SK-N-SH (cell line): Measurements from ENCODE around the gene RIPOR2. TPM values are rescaled to one million over a fixed set of nuclear protein-coding genes. Genes with fewer than 3 reads are reported as not detected.
A peak's percentile ranks its signal among the peaks of the same experiment; 100 is the strongest.

Experiments used
- CTCF ChIA-PET: fragments of 300-600, 350-600 bp; formaldehyde crosslinking; extraction: SDS; loops from one replicate; lab custom pipeline; 2021; lab: Yijun Ruan, JAX
- POLR2A ChIA-PET: fragments of 350-600 bp; sonication (Branson Sonifier 250); formaldehyde crosslinking; extraction: SDS; loops from one replicate; lab custom pipeline; 2020; ENCODE audit warnings: antibody characterized with exemption, inconsistent platforms; lab: Yijun Ruan, JAX
- DNase-seq: peaks from one replicate; pipeline ENCODE4 v3.0.0; 2012
- H2AFZ ChIP-seq: fragments of 200-600 bp; sonication (generic); 2 replicates; pipeline ENCODE4 v1.8.1; 2016; ENCODE audit warnings: antibody characterized with exemption, mild to moderate bottlenecking, low read depth
- H3F3A ChIP-seq: fragments of 200-600 bp; sonication (generic); replicated peaks from 2 replicates; pipeline ENCODE3; 2016; ENCODE audit warnings: antibody characterized with exemption, mild to moderate bottlenecking; ENCODE audit not compliant: insufficient read depth
- H3K27ac ChIP-seq, 2 experiments: fragments of 200-500 bp in 1 of 2; fragments of 200-600 bp in 1 of 2; sonication (Bioruptor generic) in 1 of 2; sonication (generic), shearing (Covaris generic) in 1 of 2; 2 replicates each; pipeline versions ENCODE4 v1.5.1 to v1.6.1; 2014 to 2016; ENCODE audit warnings: low read depth in 2 of 2, inconsistent platforms in 1 of 2, low read length in 1 of 2, mild to moderate bottlenecking in 1 of 2, mixed read lengths in 1 of 2
- H3K27me3 ChIP-seq: fragments of 200-600 bp; sonication (generic), shearing (Covaris generic); 2 replicates; pipeline ENCODE4 v1.6.1; 2016; ENCODE audit warnings: mixed run types; ENCODE audit not compliant: insufficient read depth
- H3K36me3 ChIP-seq, 2 experiments: fragments of 200-500 bp in 1 of 2; fragments of 200-600 bp in 1 of 2; sonication (Bioruptor generic) in 1 of 2; sonication (generic) in 1 of 2; replicated peaks in 1 of 2; 2 replicates each; pipeline versions ENCODE3 to v1.5.1; 2014 to 2016; ENCODE audit warnings: low read length in 1 of 2, mild to moderate bottlenecking in 1 of 2; ENCODE audit not compliant: insufficient read depth in 2 of 2, control insufficient read depth in 1 of 2
- H3K4me1 ChIP-seq, 2 experiments: fragments of 200-500 bp in 1 of 2; fragments of 200-600 bp in 1 of 2; sonication (Bioruptor generic) in 1 of 2; sonication (generic), shearing (Covaris generic) in 1 of 2; 2 replicates each; pipeline versions ENCODE4 v1.5.1 to v1.6.1; 2014 to 2016; ENCODE audit warnings: low read depth in 1 of 2, low read length in 1 of 2, mixed run types in 1 of 2; ENCODE audit not compliant: insufficient read depth in 2 of 2, control insufficient read depth in 1 of 2
- H3K4me2 ChIP-seq: fragments of 200-600 bp; sonication (generic), shearing (Covaris generic); 2 replicates; pipeline ENCODE4 v1.6.1; 2017; ENCODE audit warnings: mixed run types
- H3K4me3 ChIP-seq, 2 experiments: fragments of 200-500 bp in 1 of 2; fragments of 200-600 bp in 1 of 2; sonication (Bioruptor generic) in 1 of 2; sonication (generic), shearing (Covaris generic) in 1 of 2; 2 replicates each; pipeline versions ENCODE4 v1.5.1 to v1.8.1; 2014 to 2016; ENCODE audit warnings: low read depth in 2 of 2, inconsistent platforms in 1 of 2, low read length in 1 of 2, mild to moderate bottlenecking in 1 of 2, mixed read lengths in 1 of 2, moderate library complexity in 1 of 2
- H3K79me2 ChIP-seq: fragments of 200-600 bp; sonication (generic); 2 replicates; pipeline ENCODE4 v1.8.1; 2017; ENCODE audit warnings: mild to moderate bottlenecking; ENCODE audit not compliant: insufficient read depth
- H3K9ac ChIP-seq: fragments of 200-600 bp; sonication (generic); 2 replicates; pipeline ENCODE4 v1.6.1; 2017; ENCODE audit warnings: mixed run types
- H3K9me2 ChIP-seq: fragments of 200-600 bp; sonication (generic); 2 replicates; pipeline ENCODE4 v1.6.1; 2017; ENCODE audit warnings: mixed run types
- H3K9me3 ChIP-seq: fragments of 200-600 bp; sonication (generic); 2 replicates; pipeline ENCODE4 v1.6.1; 2017; ENCODE audit warnings: mixed run types, mild to moderate bottlenecking, moderate library complexity
- H4K20me1 ChIP-seq: fragments of 200-600 bp; sonication (generic); 2 replicates; pipeline ENCODE4 v1.6.1; 2017; ENCODE audit warnings: mild to moderate bottlenecking, mixed run types; ENCODE audit not compliant: insufficient read depth
- CHD2 ChIP-seq: fragments of 150-350 bp; IDR thresholded peaks from 2 replicates; pipeline ENCODE4 v1.6.1; 2018; ENCODE audit warnings: low read length; ENCODE audit not compliant: partially characterized antibody
- ELF1 ChIP-seq: IDR thresholded peaks from 2 replicates; pipeline ENCODE4 v1.4.0; 2012
- EP300 ChIP-seq, 2 experiments: IDR thresholded peaks; 2 replicates each; pipeline versions ENCODE4 v1.4.0 to v1.6.1; 2012; ENCODE audit warnings: borderline replicate concordance in 1 of 2, low read depth in 1 of 2, low read length in 1 of 2
- FOXM1 ChIP-seq: IDR thresholded peaks from 2 replicates; pipeline ENCODE4 v1.4.0; 2012; ENCODE audit warnings: low read depth, mild to moderate bottlenecking
- GATA2 ChIP-seq: sonication (generic); formaldehyde crosslinking; IDR thresholded peaks from 2 replicates; pipeline ENCODE4 v1.5.0; 2020; ENCODE audit warnings: mild to moderate bottlenecking, missing genetic modification reagents
- JUND ChIP-seq: IDR thresholded peaks from 2 replicates; pipeline ENCODE4 v1.4.0; 2012
- MAX ChIP-seq: IDR thresholded peaks from 2 replicates; pipeline ENCODE4 v1.4.0; 2012; ENCODE audit warnings: low read depth
- MEF2A ChIP-seq: IDR thresholded peaks from 2 replicates; pipeline ENCODE4 v1.4.0; 2012; ENCODE audit warnings: low read depth, borderline replicate concordance
- MXI1 ChIP-seq: IDR thresholded peaks from 2 replicates; pipeline ENCODE4 v1.6.1; 2012; ENCODE audit warnings: mild to moderate bottlenecking, low read depth, low read length, improper control_type of control experiment
- NRF1 ChIP-seq: IDR thresholded peaks from 2 replicates; pipeline ENCODE4 v1.6.1; 2012; ENCODE audit warnings: low read depth, mild to moderate bottlenecking, low read length
- POLR2AphosphoS5 ChIP-seq: IDR thresholded peaks from 2 replicates; pipeline ENCODE4 v1.6.1; 2012; ENCODE audit warnings: low read depth, low read length
- RCOR1 ChIP-seq: fragments of 150-350 bp; IDR thresholded peaks from 2 replicates; pipeline ENCODE4 v1.6.1; 2017; ENCODE audit warnings: antibody characterized with exemption, low read length
- REST ChIP-seq: IDR thresholded peaks from 2 replicates; pipeline ENCODE4 v1.6.1; 2012; ENCODE audit warnings: mild to moderate bottlenecking, low read depth, low read length, moderate library complexity
- SIN3A ChIP-seq: IDR thresholded peaks from 2 replicates; pipeline ENCODE4 v1.6.1; 2012; ENCODE audit warnings: low read depth, mild to moderate bottlenecking, low read length, moderate library complexity, borderline replicate concordance
- SMC3 ChIP-seq: IDR thresholded peaks from 2 replicates; pipeline ENCODE4 v1.6.1; 2012; ENCODE audit warnings: low read depth, low read length, improper control_type of control experiment
- TCF12 ChIP-seq: IDR thresholded peaks from 2 replicates; pipeline ENCODE4 v1.4.0; 2012
- WGBS: methylation state at CpG from one replicate; pipeline ENCODE4 v1.1.6; 2017; ENCODE audit warnings: low lambda C conversion rate; 5-methylcytosine and 5-hydroxymethylcytosine counted together
- polyA plus RNA-seq, 3 experiments: library from polyadenylated mRNA; depleted of rRNA; stranded (reverse); fragments of >200 nt; gene quantifications; 2 replicates each; pipeline ENCODE4 v1.2.3, GENCODE V29; 2012
- TF ChIP-seq, protein P1 (sequence below): IDR thresholded peaks from 2 replicates; pipeline ENCODE4 v1.4.0; 2012; ENCODE audit warnings: low read depth, borderline replicate concordance

The RIPOR2 gene
- polyA plus RNA-seq, 1 of the 3 experiments (the other 2 are of a cell fraction), result 0.05 TPM

GRCh38 chr6:24832794-24833193 is 103.0 kb downstream of the RIPOR2 start:
- TF ChIP-seq ELF1 (no peak), JUND (no peak), SIN3A (no peak), FOXM1 (no peak), MAX (no peak), MEF2A (no peak), POLR2AphosphoS5 (no peak), MXI1 (no peak), SMC3 (no peak)
- Histone ChIP-seq H3F3A (no peaks in the 10 kb centered on the region), H4K20me1 (no peaks in the 10 kb centered on the region), H3K4me2 (no peak overlapping the region), H3K9ac (no peak overlapping the region), H3K79me2 (no peaks in the 10 kb centered on the region), H3K9me3 (no peaks in the 10 kb centered on the region), H3K27ac (no peak overlapping the region), H2AFZ (no peak overlapping the region), H3K4me3 (no peak overlapping the region), H3K4me1 (peaks cover 0 to 12% of the 10 kb centered on the region in 2 experiments; a peak in 2 of 4 replicates), H3K9me2 (no peaks in the 10 kb centered on the region), H3K27me3 (no peaks in the 10 kb centered on the region), H3K36me3 (no peaks in the 10 kb centered on the region)
- CTCF ChIA-PET, result interaction anchor here (0.5 kb wide), 1 partner anchor 839 kb away, joined by 3 read pairs; no protein-coding TSS in a partner anchor
- no peak for DNase-seq
- WGBS, result 62% methylated on average over 1 of the region's 1 CpG
- POLR2A ChIA-PET, result no interaction called here

- H3K4me3 ChIP-seq, result no peak overlapping the region; a peak in 1 of 4 replicates
- peak overlapping the region; percentile 49 for H3K4me2 ChIP-seq
These were observed 103.7 kb downstream of the RIPOR2 start for GRCh38 chr6:24831771-24832716.

GRCh38 chr6:24829657-24830056 is 106.1 kb downstream of the RIPOR2 start:
- ChIA-PET CTCF (interaction anchor here (0.6 to 1.0 kb wide), 2 partner anchors 26 to 31 kb away, joined by 3 to 4 read pairs; partner anchors contain the start of gene ARMH2), POLR2A (no interaction called here)
- 88% methylated on average over 3 of the region's 3 CpGs for WGBS
- TF ChIP-seq GATA2 (CRISPR knock-in tag) (no peak), CHD2 (no peak), REST (no peak), NRF1 (no peak), TCF12 (no peak), ELF1 (no peak)
- TF ChIP-seq, protein P1, sequence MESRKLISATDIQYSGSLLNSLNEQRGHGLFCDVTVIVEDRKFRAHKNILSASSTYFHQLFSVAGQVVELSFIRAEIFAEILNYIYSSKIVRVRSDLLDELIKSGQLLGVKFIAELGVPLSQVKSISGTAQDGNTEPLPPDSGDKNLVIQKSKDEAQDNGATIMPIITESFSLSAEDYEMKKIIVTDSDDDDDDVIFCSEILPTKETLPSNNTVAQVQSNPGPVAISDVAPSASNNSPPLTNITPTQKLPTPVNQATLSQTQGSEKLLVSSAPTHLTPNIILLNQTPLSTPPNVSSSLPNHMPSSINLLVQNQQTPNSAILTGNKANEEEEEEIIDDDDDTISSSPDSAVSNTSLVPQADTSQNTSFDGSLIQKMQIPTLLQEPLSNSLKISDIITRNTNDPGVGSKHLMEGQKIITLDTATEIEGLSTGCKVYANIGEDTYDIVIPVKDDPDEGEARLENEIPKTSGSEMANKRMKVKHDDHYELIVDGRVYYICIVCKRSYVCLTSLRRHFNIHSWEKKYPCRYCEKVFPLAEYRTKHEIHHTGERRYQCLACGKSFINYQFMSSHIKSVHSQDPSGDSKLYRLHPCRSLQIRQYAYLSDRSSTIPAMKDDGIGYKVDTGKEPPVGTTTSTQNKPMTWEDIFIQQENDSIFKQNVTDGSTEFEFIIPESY, result no peak

More at GRCh38 chr6:24831771-24832716, 103.7 kb downstream of the RIPOR2 start:
- Histone ChIP-seq H2AFZ (no peak overlapping the region), H3K9me3 (no peaks in the 10 kb centered on the region), H3K36me3 (no peaks in the 10 kb centered on the region), H3K79me2 (no peaks in the 10 kb centered on the region), H3K27me3 (no peaks in the 10 kb centered on the region), H3K4me1 (peaks cover 5 to 12% of the 10 kb centered on the region in 2 experiments; a peak in 2 of 4 replicates), H3F3A (no peaks in the 10 kb centered on the region), H4K20me1 (no peaks in the 10 kb centered on the region), H3K9me2 (no peaks in the 10 kb centered on the region), H3K27ac (peak overlapping the region in 1 of 2 experiments; percentile 29; a peak in 1 of 4 replicates), H3K9ac (no peak overlapping the region)
- TF ChIP-seq ELF1 (no peak), RCOR1 (no peak), EP300 (IDR thresholded peaks at IDR 0.05; ENCODE audit: borderline replicate concordance in 1 of 2, low read depth in 1 of 2, low read length in 1 of 2) (no peak)
- DNase-seq, result no peak
- 64% methylated on average over 10 of the region's 10 CpGs for WGBS
- CTCF ChIA-PET, result interaction anchor here (0.5 kb wide), 1 partner anchor 840 kb away, joined by 3 read pairs; no protein-coding TSS in a partner anchor
- POLR2A ChIA-PET, result no interaction called here

More at GRCh38 chr6:24829657-24830056, 106.1 kb downstream of the RIPOR2 start:
- Histone ChIP-seq H2AFZ (no peak overlapping the region), H3K4me3 (no peak overlapping the region), H3K9ac (no peak overlapping the region), H3K4me2 (no peak overlapping the region), H3K79me2 (no peaks in the 10 kb centered on the region), H3F3A (no peaks in the 10 kb centered on the region), H3K27me3 (no peaks in the 10 kb centered on the region), H3K4me1 (peaks cover 5 to 12% of the 10 kb centered on the region in 2 experiments; a peak in 2 of 4 replicates), H4K20me1 (no peaks in the 10 kb centered on the region), H3K36me3 (no peaks in the 10 kb centered on the region), H3K9me2 (no peaks in the 10 kb centered on the region), H3K27ac (no peak overlapping the region), H3K9me3 (no peaks in the 10 kb centered on the region)
- no peak for DNase-seq
